HEK293 (cell line): Measurements from ENCODE around the gene MAML3.

ENCODE experiments used
- CTCF ChIA-PET: fragments of 350-600 bp; formaldehyde crosslinking; extraction: SDS; loops from one replicate; lab custom pipeline; 2021; ENCODE audit warnings: antibody characterized with exemption; lab: Yijun Ruan, JAX
- POLR2A ChIA-PET: fragments of 300-600 bp; formaldehyde crosslinking; extraction: SDS; loops from one replicate; lab custom pipeline; 2020; ENCODE audit warnings: antibody characterized with exemption, inconsistent platforms; lab: Yijun Ruan, JAX
- H3K27ac ChIP-seq: fragments of 200-500 bp; sonication (Bioruptor generic); 2 replicates; pipeline ENCODE4 v1.5.1; 2014; ENCODE audit warnings: low read depth, low read length, control low read depth, inconsistent platforms; ENCODE audit errors: extremely low read depth
- H3K36me3 ChIP-seq, 2 experiments: fragments of 200-500 bp in 1 of 2; sonication (Bioruptor generic) in 1 of 2; 1 replicate in 1 of 2; 2 replicates in 1 of 2; pipeline ENCODE4 v1.5.1; 2014 to 2017; ENCODE audit warnings: inconsistent platforms in 2 of 2, low read length in 2 of 2; ENCODE audit not compliant: control insufficient read depth in 2 of 2, insufficient read depth in 1 of 2
- H3K4me1 ChIP-seq: fragments of 200-500 bp; sonication (Bioruptor generic); 2 replicates; pipeline ENCODE4 v1.5.1; 2014; ENCODE audit warnings: mild to moderate bottlenecking, low read length, inconsistent platforms; ENCODE audit not compliant: control insufficient read depth, insufficient read depth
- H3K4me3 ChIP-seq: 2 replicates; pipeline ENCODE4 v1.5.1; 2011; ENCODE audit warnings: low read depth, mild to moderate bottlenecking, control low read depth, low read length, moderate library complexity
- H3K9me3 ChIP-seq: fragments of 200-500 bp; sonication (Bioruptor generic); 2 replicates; pipeline ENCODE4 v1.5.1; 2014; ENCODE audit warnings: low read depth, low read length, inconsistent platforms; ENCODE audit not compliant: control insufficient read depth, insufficient read depth
- BCL11B ChIP-seq: fragments of 450-650 bp; formaldehyde crosslinking; IDR thresholded peaks from 2 replicates; pipeline ENCODE4 v1.5.1; 2016; ENCODE audit warnings: low read depth, missing biosample characterization, missing genetic modification characterization
- EGR2 ChIP-seq: fragments of 450-650 bp; formaldehyde crosslinking; IDR thresholded peaks from 2 replicates; pipeline ENCODE4 v1.5.1; 2016; ENCODE audit warnings: low read depth, missing biosample characterization, missing genetic modification characterization
- HOXD13 ChIP-seq: sonication (generic); formaldehyde crosslinking; IDR thresholded peaks from 2 replicates; pipeline ENCODE4 v1.8.0; 2022; ENCODE audit warnings: missing genetic modification reagents, borderline replicate concordance
- MYNN ChIP-seq: fragments of 450-650 bp; formaldehyde crosslinking; IDR thresholded peaks from 2 replicates; pipeline ENCODE4 v1.5.1; 2016; ENCODE audit warnings: missing biosample characterization, missing genetic modification characterization, borderline replicate concordance
- SP3 ChIP-seq: fragments of 450-650 bp; formaldehyde crosslinking; IDR thresholded peaks from 2 replicates; pipeline ENCODE4 v1.5.1; 2016; ENCODE audit warnings: missing biosample characterization, missing genetic modification characterization
- ZBTB21 ChIP-seq: fragments of 450-650 bp; formaldehyde crosslinking; IDR thresholded peaks from 2 replicates; pipeline ENCODE4 v1.5.1; 2017; ENCODE audit warnings: missing biosample characterization, missing genetic modification characterization
- ZNF10 ChIP-seq: fragments of 450-650 bp; formaldehyde crosslinking; IDR thresholded peaks from 2 replicates; pipeline ENCODE4 v1.5.1; 2017; ENCODE audit warnings: missing biosample characterization, missing genetic modification characterization
- ZNF169 ChIP-seq: fragments of 450-650 bp; formaldehyde crosslinking; IDR thresholded peaks from 2 replicates; pipeline ENCODE4 v1.5.1; 2016; ENCODE audit warnings: missing biosample characterization, missing genetic modification characterization
- ZNF2 ChIP-seq: fragments of 450-650 bp; formaldehyde crosslinking; IDR thresholded peaks from 2 replicates; pipeline ENCODE4 v1.5.1; 2016; ENCODE audit warnings: missing biosample characterization, missing genetic modification characterization
- ZNF223 ChIP-seq: fragments of 450-650 bp; formaldehyde crosslinking; IDR thresholded peaks from 2 replicates; pipeline ENCODE4 v1.5.1; 2016; ENCODE audit warnings: missing biosample characterization, missing genetic modification characterization
- ZNF416 ChIP-seq: fragments of 450-650 bp; formaldehyde crosslinking; IDR thresholded peaks from 2 replicates; pipeline ENCODE4 v1.5.1; 2016; ENCODE audit warnings: missing biosample characterization, missing genetic modification characterization
- ZNF426 ChIP-seq: fragments of 450-650 bp; formaldehyde crosslinking; IDR thresholded peaks from 2 replicates; pipeline ENCODE4 v1.5.1; 2017; ENCODE audit warnings: missing biosample characterization, missing genetic modification characterization, mild to moderate bottlenecking, inconsistent platforms, moderate library complexity
- ZNF555 ChIP-seq: fragments of 450-650 bp; formaldehyde crosslinking; conservative IDR thresholded peaks from 2 replicates; pipeline ENCODE4 v1.5.1; 2017; ENCODE audit warnings: missing biosample characterization, mild to moderate bottlenecking, missing genetic modification characterization, inconsistent platforms
- ZNF624 ChIP-seq: fragments of 450-650 bp; formaldehyde crosslinking; IDR thresholded peaks from 2 replicates; pipeline ENCODE4 v1.5.1; 2017; ENCODE audit warnings: missing biosample characterization, missing genetic modification characterization
- ZNF654 ChIP-seq: fragments of 450-650 bp; formaldehyde crosslinking; IDR thresholded peaks from 2 replicates; pipeline ENCODE4 v1.5.1; 2016; ENCODE audit warnings: low read depth, missing biosample characterization, missing genetic modification characterization
- ZNF660 ChIP-seq: fragments of 450-650 bp; IDR thresholded peaks from 2 replicates; pipeline ENCODE4 v1.5.1; 2018; ENCODE audit warnings: missing biosample characterization, mild to moderate bottlenecking, missing genetic modification characterization
- ZNF677 ChIP-seq: fragments of 450-650 bp; IDR thresholded peaks from 2 replicates; pipeline ENCODE4 v1.5.0; 2018; ENCODE audit warnings: missing biosample characterization, mild to moderate bottlenecking, missing genetic modification characterization, moderate library complexity
- ZNF747 ChIP-seq: fragments of 450-650 bp; formaldehyde crosslinking; IDR thresholded peaks from 2 replicates; pipeline ENCODE4 v1.5.1; 2016; ENCODE audit warnings: missing biosample characterization, missing genetic modification characterization
- ZNF785 ChIP-seq: fragments of 450-650 bp; formaldehyde crosslinking; IDR thresholded peaks from 2 replicates; pipeline ENCODE4 v1.5.1; 2016; ENCODE audit warnings: missing biosample characterization, missing genetic modification characterization
- ZXDB ChIP-seq: fragments of 450-650 bp; formaldehyde crosslinking; IDR thresholded peaks from 2 replicates; pipeline ENCODE4 v1.5.1; 2016; ENCODE audit warnings: missing biosample characterization, missing genetic modification characterization
- TF ChIP-seq, protein P1 (sequence below): fragments of 450-650 bp; formaldehyde crosslinking; IDR thresholded peaks from 2 replicates; pipeline ENCODE4 v1.5.1; 2016; ENCODE audit warnings: missing biosample characterization, missing genetic modification characterization
- TF ChIP-seq, protein P2 (sequence below): fragments of 450-650 bp; formaldehyde crosslinking; IDR thresholded peaks from 2 replicates; pipeline ENCODE4 v1.5.1; 2017; ENCODE audit warnings: missing biosample characterization, missing genetic modification characterization
- TF ChIP-seq, protein P3 (sequence below): fragments of 450-650 bp; formaldehyde crosslinking; IDR thresholded peaks from 2 replicates; pipeline ENCODE4 v1.5.1; 2017; ENCODE audit warnings: missing biosample characterization, missing genetic modification characterization
- TF ChIP-seq, protein P4 (sequence below): fragments of 450-650 bp; IDR thresholded peaks from 2 replicates; pipeline ENCODE4 v1.5.1; 2018; ENCODE audit warnings: missing biosample characterization, missing genetic modification characterization
- TF ChIP-seq, protein P5 (sequence below): fragments of 450-650 bp; formaldehyde crosslinking; IDR thresholded peaks from 2 replicates; pipeline ENCODE4 v1.5.1; 2016; ENCODE audit warnings: missing biosample characterization, missing genetic modification characterization

Gene MAML3

DNA sequence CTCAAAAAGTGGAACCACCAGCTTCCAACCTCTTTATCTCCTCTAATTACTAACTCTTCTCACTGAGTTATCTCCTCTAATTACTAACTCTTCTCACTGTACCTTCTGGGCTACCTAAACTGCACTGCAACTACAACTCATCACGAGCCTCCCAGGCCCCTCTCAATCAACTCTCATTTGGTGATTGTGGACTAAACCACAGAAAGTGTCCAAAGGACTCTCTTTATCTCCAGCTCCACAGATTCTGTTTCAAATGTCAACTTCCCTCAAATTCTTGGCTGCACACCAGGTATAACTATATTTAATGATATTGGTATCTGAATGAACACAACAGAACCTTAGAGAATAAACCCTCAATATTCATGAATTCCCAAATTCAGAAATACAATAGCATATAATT, 182.9 kb downstream of the MAML3 start:
- ChIA-PET CTCF (interaction anchor here (0.6 kb wide), 1 partner anchor 10 kb away, joined by 3 read pairs; no protein-coding TSS in a partner anchor), POLR2A (no interaction called here)
- H3K4me1 ChIP-seq, result peaks cover 3% of the 10 kb centered on the region; the same call in 1 of the 2 replicates
- H3K36me3 ChIP-seq, result no peaks in the 10 kb centered on the region
- no peaks in the 10 kb centered on the region for H3K9me3 ChIP-seq
- TF ChIP-seq BCL11B (tag by site-specific recombination), result no peak
- TF ChIP-seq ZNF785 (tag by site-specific recombination), result no peak
- TF ChIP-seq, protein P1, sequence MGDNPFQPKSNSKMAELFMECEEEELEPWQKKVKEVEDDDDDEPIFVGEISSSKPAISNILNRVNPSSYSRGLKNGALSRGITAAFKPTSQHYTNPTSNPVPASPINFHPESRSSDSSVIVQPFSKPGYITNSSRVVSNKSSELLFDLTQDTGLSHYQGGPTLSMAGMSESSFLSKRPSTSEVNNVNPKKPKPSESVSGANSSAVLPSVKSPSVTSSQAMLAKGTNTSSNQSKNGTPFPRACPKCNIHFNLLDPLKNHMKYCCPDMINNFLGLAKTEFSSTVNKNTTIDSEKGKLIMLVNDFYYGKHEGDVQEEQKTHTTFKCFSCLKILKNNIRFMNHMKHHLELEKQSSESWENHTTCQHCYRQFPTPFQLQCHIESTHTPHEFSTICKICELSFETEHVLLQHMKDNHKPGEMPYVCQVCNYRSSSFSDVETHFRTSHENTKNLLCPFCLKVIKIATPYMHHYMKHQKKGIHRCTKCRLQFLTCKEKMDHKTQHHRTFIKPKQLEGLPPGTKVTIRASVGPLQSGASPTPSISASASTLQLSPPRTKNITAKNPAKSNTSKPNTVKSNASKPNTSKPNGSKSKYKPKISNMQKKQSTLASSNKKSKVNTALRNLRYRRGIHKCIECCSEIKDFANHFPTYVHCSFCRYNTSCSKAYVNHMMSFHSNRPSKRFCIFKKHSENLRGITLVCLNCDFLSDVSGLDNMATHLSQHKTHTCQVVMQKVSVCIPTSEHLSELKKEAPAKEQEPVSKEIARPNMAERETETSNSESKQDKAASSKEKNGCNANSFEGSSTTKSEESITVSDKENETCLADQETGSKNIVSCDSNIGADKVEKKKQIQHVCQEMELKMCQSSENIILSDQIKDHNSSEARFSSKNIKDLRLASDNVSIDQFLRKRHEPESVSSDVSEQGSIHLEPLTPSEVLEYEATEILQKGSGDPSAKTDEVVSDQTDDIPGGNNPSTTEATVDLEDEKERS, result no peak
- no peak for TF ChIP-seq ZNF2 (tag by site-specific recombination)
- TF ChIP-seq ZNF654, result no peak
- no peak for TF ChIP-seq ZNF416 (tag by site-specific recombination)
- TF ChIP-seq ZNF555 (tag by site-specific recombination), result no peak
- TF ChIP-seq, protein P2, sequence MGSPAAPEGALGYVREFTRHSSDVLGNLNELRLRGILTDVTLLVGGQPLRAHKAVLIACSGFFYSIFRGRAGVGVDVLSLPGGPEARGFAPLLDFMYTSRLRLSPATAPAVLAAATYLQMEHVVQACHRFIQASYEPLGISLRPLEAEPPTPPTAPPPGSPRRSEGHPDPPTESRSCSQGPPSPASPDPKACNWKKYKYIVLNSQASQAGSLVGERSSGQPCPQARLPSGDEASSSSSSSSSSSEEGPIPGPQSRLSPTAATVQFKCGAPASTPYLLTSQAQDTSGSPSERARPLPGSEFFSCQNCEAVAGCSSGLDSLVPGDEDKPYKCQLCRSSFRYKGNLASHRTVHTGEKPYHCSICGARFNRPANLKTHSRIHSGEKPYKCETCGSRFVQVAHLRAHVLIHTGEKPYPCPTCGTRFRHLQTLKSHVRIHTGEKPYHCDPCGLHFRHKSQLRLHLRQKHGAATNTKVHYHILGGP, result no peak
- TF ChIP-seq ZNF10 (tag by site-specific recombination), result no peak
- TF ChIP-seq, all 188 proteins: peak for 0
- Histone ChIP-seq H3K4me3 (no peak overlapping the region), H3K27ac (no peak overlapping the region)

DNA sequence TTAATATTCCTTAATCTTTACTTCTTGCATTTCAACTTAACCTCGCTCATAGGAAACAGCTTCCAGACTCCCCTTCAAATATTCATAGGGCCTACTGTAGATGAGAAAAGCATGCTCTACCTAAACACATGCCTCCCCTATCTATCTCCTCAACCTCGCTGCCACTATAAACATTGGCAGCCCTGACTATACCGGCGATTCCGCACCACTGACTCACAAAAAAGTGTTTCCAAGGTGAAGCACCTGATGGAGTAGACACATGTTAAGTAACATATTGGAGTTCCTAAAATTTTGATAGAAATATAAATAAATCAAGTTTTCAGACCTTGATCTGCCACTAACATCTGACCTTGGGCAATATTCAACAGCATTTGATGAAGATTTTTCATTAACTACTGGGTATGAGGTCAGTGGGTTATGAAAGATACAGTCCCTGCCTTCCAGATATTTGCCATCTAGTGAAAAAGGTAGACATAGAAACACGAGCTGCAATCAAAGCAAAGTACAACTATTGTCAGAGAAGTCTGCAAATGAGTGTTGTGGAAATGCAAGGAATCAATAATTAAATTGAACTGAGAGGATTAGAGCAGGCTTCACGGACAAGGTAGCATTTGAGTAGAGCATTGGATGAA, 184.2 kb downstream of the MAML3 start:
- no peak for TF ChIP-seq SP3 (tag by site-specific recombination)
- TF ChIP-seq, all 188 proteins: peak for 0
- POLR2A ChIA-PET, result no interaction called here
- CTCF ChIA-PET, result no interaction called here
- Histone ChIP-seq H3K4me3 (no peak overlapping the region), H3K9me3 (no peaks in the 10 kb centered on the region), H3K27ac (no peak overlapping the region), H3K36me3 (no peaks in the 10 kb centered on the region), H3K4me1 (peaks cover 3% of the 10 kb centered on the region; the same call in 1 of the 2 replicates)

DNA sequence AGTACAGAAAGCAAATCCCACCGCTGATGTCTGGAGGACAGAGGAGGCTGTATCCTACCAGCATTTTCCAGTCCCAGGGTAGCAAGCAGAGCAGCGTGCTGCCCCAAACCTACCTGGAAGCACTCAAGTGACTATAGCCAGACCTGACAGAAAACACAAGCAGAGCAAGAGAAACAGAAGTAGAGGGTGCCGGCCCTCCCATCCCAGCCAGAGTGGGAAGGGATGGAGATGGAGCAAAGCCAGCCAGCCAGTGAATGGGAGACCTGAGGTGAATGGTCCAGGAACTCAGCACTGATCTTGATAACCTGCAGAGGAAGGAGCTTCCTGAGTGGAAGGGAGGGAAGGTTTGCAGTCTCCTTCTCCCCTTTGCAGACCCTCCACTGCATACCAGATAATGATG, 185.2 kb downstream of the MAML3 start:
- no peaks in the 10 kb centered on the region for H3K9me3 ChIP-seq
- H3K36me3 ChIP-seq, result no peaks in the 10 kb centered on the region
- H3K4me1 ChIP-seq, result peaks cover 5% of the 10 kb centered on the region; the same call in 1 of the 2 replicates
- ChIA-PET CTCF (no interaction called here), POLR2A (no interaction called here)
- no peak overlapping the region for H3K27ac ChIP-seq
- H3K4me3 ChIP-seq, result no peak overlapping the region
- TF ChIP-seq, protein P3, sequence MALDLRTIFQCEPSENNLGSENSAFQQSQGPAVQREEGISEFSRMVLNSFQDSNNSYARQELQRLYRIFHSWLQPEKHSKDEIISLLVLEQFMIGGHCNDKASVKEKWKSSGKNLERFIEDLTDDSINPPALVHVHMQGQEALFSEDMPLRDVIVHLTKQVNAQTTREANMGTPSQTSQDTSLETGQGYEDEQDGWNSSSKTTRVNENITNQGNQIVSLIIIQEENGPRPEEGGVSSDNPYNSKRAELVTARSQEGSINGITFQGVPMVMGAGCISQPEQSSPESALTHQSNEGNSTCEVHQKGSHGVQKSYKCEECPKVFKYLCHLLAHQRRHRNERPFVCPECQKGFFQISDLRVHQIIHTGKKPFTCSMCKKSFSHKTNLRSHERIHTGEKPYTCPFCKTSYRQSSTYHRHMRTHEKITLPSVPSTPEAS, result no peak
- TF ChIP-seq ZNF223 (no peak), HOXD13 (CRISPR knock-in tag) (no peak), ZNF624 (tag by site-specific recombination) (no peak), ZNF747 (tag by site-specific recombination) (no peak), EGR2 (no peak), ZXDB (tag by site-specific recombination) (no peak), ZNF660 (no peak), ZNF169 (tag by site-specific recombination) (no peak), ZBTB21 (tag by site-specific recombination) (no peak), ZNF677 (tag by site-specific recombination) (no peak), ZNF10 (tag by site-specific recombination) (no peak), ZNF426 (tag by site-specific recombination) (no peak), MYNN (no peak)
- TF ChIP-seq, protein P4, sequence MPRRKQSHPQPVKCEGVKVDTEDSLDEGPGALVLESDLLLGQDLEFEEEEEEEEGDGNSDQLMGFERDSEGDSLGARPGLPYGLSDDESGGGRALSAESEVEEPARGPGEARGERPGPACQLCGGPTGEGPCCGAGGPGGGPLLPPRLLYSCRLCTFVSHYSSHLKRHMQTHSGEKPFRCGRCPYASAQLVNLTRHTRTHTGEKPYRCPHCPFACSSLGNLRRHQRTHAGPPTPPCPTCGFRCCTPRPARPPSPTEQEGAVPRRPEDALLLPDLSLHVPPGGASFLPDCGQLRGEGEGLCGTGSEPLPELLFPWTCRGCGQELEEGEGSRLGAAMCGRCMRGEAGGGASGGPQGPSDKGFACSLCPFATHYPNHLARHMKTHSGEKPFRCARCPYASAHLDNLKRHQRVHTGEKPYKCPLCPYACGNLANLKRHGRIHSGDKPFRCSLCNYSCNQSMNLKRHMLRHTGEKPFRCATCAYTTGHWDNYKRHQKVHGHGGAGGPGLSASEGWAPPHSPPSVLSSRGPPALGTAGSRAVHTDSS (tag by site-specific recombination), result no peak
- TF ChIP-seq, protein P5, sequence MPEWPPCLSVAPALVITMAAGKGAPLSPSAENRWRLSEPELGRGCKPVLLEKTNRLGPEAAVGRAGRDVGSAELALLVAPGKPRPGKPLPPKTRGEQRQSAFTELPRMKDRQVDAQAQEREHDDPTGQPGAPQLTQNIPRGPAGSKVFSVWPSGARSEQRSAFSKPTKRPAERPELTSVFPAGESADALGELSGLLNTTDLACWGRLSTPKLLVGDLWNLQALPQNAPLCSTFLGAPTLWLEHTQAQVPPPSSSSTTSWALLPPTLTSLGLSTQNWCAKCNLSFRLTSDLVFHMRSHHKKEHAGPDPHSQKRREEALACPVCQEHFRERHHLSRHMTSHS, result no peak
